Measurements from ENCODE around the gene NECTIN4.

NECTIN4 gene

DNA sequence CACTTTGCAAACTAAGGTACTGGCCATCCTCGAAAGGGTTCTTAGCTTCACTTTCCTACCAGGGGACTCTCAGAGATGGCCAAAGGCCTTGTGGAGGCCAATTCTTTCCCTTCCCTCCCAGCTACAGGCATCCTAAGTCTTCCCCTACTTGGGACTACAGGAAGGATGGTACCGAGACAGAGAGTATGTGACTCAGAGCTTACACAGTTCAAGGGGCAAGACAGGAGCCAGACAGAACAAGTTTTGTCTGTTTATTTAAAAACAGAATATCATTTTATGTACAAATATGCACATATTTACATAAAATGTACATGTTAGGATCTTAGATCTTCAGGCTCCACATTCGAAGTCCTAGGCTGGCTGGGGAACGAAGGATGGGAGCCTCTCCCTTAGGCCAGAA, 18.6 kb downstream of the NECTIN4 start:
- Histone ChIP-seq H3F3A (ENCODE audit: control insufficient read depth, insufficient read depth) (peaks cover 2% of the 10 kb centered on the region; the same call in 1 of the 2 replicates), H3K4me3 (ENCODE audit: low read length) (no peak overlapping the region), H3K9me2 (replicated peaks; ENCODE audit: control insufficient read depth, low read length) (no peaks in the 10 kb centered on the region), H3K4me1 (ENCODE audit: control insufficient read depth, low read length) (peaks cover 38% of the 10 kb centered on the region), H3K36me3 (ENCODE audit: control insufficient read depth, low read length) (peaks cover 30% of the 10 kb centered on the region), H3K27ac (ENCODE audit: low read depth, low read length) (no peak overlapping the region), H3K79me2 (ENCODE audit: control insufficient read depth, low read length) (peaks cover 39% of the 10 kb centered on the region), H3K4me2 (ENCODE audit: low read length) (no peak overlapping the region), H3K9me3 (ENCODE audit: control insufficient read depth, insufficient read depth, low read length) (no peaks in the 10 kb centered on the region), H3K27me3 (ENCODE audit: control insufficient read depth, low read length) (no peaks in the 10 kb centered on the region), H4K20me1 (ENCODE audit: control insufficient read depth, insufficient read depth, low read depth, low read length) (peaks cover 10% of the 10 kb centered on the region; the same call in 1 of the 2 replicates)
- TF ChIP-seq, protein P1, sequence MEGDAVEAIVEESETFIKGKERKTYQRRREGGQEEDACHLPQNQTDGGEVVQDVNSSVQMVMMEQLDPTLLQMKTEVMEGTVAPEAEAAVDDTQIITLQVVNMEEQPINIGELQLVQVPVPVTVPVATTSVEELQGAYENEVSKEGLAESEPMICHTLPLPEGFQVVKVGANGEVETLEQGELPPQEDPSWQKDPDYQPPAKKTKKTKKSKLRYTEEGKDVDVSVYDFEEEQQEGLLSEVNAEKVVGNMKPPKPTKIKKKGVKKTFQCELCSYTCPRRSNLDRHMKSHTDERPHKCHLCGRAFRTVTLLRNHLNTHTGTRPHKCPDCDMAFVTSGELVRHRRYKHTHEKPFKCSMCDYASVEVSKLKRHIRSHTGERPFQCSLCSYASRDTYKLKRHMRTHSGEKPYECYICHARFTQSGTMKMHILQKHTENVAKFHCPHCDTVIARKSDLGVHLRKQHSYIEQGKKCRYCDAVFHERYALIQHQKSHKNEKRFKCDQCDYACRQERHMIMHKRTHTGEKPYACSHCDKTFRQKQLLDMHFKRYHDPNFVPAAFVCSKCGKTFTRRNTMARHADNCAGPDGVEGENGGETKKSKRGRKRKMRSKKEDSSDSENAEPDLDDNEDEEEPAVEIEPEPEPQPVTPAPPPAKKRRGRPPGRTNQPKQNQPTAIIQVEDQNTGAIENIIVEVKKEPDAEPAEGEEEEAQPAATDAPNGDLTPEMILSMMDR (IDR thresholded peaks at IDR 0.05; ENCODE audit: low read depth, low read length, poor library complexity, severe bottlenecking): no peak
- no peak for TF ChIP-seq EZH2phosphoT487 (IDR thresholded peaks at IDR 0.05; ENCODE audit: borderline replicate concordance, low read length)

DNA sequence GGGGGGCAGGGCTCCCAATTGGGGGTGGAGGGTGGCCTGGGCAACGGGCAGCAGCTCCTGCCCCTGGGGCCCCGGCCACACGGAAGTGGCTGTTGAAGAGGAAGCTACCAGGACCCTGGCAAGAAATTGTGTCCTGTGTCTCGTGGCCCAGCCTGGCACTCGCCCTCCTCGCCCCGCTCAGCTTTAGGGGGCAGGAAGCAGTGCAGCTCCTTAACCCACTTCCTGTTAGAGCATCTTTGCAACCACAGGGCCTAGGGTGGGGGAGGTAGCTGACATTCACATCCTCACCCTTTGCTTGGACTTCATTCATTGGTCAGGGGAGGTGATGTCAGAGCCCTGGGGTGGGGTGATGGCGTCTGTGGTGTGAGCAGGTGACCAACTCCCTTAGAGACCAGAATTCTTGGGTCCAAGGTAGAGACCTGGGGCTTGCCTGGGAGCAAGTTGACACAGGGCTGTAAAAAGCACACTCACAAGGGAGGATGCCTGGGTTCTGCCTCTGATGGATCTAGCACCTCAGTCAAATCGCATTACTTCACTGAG, 19.6 kb downstream of the NECTIN4 start, which contains the start of gene ARHGAP30:
Gene ARHGAP30, minus strand, starts transcription at position 161 of the 540 bp plus-strand sequence. CDS start 267 bp downstream, outside the sequence.
- peaks cover 47% of the 10 kb centered on the region for H3K79me2 ChIP-seq (ENCODE audit: control insufficient read depth, low read length)
- TF ChIP-seq EZH2phosphoT487 (IDR thresholded peaks at IDR 0.05; ENCODE audit: borderline replicate concordance, low read length): no peak
- TF ChIP-seq, protein P1 (IDR thresholded peaks at IDR 0.05; ENCODE audit: low read depth, low read length, poor library complexity, severe bottlenecking): no peak
- no peaks in the 10 kb centered on the region for H3K9me3 ChIP-seq (ENCODE audit: control insufficient read depth, insufficient read depth, low read length)
- H3K4me3 ChIP-seq (ENCODE audit: low read length): peak within 1 kb of the TSS; percentile 97
- peak within 1 kb of the TSS; percentile 91 for H3K27ac ChIP-seq (ENCODE audit: low read depth, low read length)
- H3K4me1 ChIP-seq (ENCODE audit: control insufficient read depth, low read length): peaks cover 38% of the 10 kb centered on the region
- peak within 1 kb of the TSS; percentile 94 for H3K4me2 ChIP-seq (ENCODE audit: low read length)
- no peaks in the 10 kb centered on the region for H3K27me3 ChIP-seq (ENCODE audit: control insufficient read depth, low read length)
- H4K20me1 ChIP-seq (ENCODE audit: control insufficient read depth, insufficient read depth, low read depth, low read length): peaks cover 10% of the 10 kb centered on the region; the same call in 1 of the 2 replicates
- H3K9me2 ChIP-seq (replicated peaks; ENCODE audit: control insufficient read depth, low read length): no peaks in the 10 kb centered on the region
- peaks cover 30% of the 10 kb centered on the region for H3K36me3 ChIP-seq (ENCODE audit: control insufficient read depth, low read length)
- H3F3A ChIP-seq (ENCODE audit: control insufficient read depth, insufficient read depth): peaks cover 2% of the 10 kb centered on the region; the same call in 1 of the 2 replicates

DNA sequence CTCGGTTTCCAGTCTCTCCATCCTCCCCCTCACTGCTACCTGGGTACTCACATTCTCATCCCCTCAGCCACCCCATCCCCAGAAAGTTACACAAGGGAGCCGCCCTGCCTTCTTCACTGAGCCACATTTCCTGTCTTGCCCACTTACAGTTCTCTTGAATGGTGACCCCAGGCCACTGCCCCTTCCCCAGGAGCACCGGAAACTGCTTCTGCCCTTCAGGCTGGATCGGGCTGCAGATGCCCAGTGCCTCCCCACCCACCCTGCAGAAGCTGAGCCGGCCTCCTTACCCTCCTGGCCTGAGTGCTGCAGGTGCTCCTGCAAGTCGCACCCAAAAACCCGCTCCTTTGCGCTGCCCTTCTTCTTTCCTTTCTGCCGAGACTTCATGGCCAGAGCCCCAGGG, 20.1 kb downstream of the NECTIN4 start:
- Histone ChIP-seq H3K27me3 (ENCODE audit: control insufficient read depth, low read length) (no peaks in the 10 kb centered on the region), H4K20me1 (ENCODE audit: control insufficient read depth, insufficient read depth, low read depth, low read length) (peaks cover 10% of the 10 kb centered on the region; the same call in 1 of the 2 replicates), H3K4me1 (ENCODE audit: control insufficient read depth, low read length) (peaks cover 38% of the 10 kb centered on the region), H3K9me3 (ENCODE audit: control insufficient read depth, insufficient read depth, low read length) (no peaks in the 10 kb centered on the region), H3F3A (ENCODE audit: control insufficient read depth, insufficient read depth) (peaks cover 2% of the 10 kb centered on the region; the same call in 1 of the 2 replicates), H3K4me3 (ENCODE audit: low read length) (peak overlapping the region; percentile 97), H3K36me3 (ENCODE audit: control insufficient read depth, low read length) (peaks cover 32% of the 10 kb centered on the region), H3K9me2 (replicated peaks; ENCODE audit: control insufficient read depth, low read length) (no peaks in the 10 kb centered on the region), H3K27ac (ENCODE audit: low read depth, low read length) (peak overlapping the region; percentile 91), H3K4me2 (ENCODE audit: low read length) (peak overlapping the region; percentile 94), H3K79me2 (ENCODE audit: control insufficient read depth, low read length) (peaks cover 52% of the 10 kb centered on the region)
- TF ChIP-seq EZH2phosphoT487 (IDR thresholded peaks at IDR 0.05; ENCODE audit: borderline replicate concordance, low read length): no peak
- TF ChIP-seq, protein P1 (IDR thresholded peaks at IDR 0.05; ENCODE audit: low read depth, low read length, poor library complexity, severe bottlenecking): no peak

Data from DOHH2 (cell line).